Loucy (cell line): ENCODE measurements around the gene IRAK1.

Experiments
- EZH2phosphoT487 ChIP-seq: fragments of 200-600 bp; IDR thresholded peaks from 2 replicates; pipeline ENCODE4 v1.6.1; 2018; ENCODE audit warnings: antibody characterized with exemption, mild to moderate bottlenecking, moderate library complexity, borderline replicate concordance
- TF ChIP-seq, protein P1 (sequence below): fragments of 200-600 bp; sonication (generic); conservative IDR thresholded peaks from 2 replicates; pipeline ENCODE4 v1.5.1; 2014; ENCODE audit warnings: mild to moderate bottlenecking, antibody characterized with exemption, low read length

DNA sequence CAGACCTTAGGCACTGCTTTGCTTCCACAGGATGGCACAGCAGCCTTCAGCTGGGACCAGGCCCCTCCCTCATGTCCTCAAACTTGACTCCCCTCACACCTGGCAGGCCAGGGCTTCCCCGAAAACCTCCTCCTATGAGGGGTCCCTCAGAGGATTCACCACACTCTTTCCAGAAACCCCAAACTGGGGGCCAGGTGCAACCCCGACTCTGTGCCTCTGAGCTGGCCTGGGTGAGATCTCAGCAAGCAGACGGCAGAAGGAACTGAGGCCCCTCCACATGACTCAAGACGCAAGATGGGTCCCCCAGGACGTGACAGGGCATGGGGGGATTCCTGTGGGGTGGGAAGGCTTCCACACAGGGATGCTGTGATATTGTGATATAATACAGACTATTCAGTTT lies 54.3 kb downstream of the IRAK1 start:
- TF ChIP-seq, protein P1, sequence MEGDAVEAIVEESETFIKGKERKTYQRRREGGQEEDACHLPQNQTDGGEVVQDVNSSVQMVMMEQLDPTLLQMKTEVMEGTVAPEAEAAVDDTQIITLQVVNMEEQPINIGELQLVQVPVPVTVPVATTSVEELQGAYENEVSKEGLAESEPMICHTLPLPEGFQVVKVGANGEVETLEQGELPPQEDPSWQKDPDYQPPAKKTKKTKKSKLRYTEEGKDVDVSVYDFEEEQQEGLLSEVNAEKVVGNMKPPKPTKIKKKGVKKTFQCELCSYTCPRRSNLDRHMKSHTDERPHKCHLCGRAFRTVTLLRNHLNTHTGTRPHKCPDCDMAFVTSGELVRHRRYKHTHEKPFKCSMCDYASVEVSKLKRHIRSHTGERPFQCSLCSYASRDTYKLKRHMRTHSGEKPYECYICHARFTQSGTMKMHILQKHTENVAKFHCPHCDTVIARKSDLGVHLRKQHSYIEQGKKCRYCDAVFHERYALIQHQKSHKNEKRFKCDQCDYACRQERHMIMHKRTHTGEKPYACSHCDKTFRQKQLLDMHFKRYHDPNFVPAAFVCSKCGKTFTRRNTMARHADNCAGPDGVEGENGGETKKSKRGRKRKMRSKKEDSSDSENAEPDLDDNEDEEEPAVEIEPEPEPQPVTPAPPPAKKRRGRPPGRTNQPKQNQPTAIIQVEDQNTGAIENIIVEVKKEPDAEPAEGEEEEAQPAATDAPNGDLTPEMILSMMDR = no peak
- no peak for TF ChIP-seq EZH2phosphoT487
